ENCODE data around the gene VWA8. TPM values are rescaled to one million over a fixed set of nuclear protein-coding genes. Genes with fewer than 3 reads are reported as not detected.
"Not testable (repeated sequence)": the region's sequence is repeated elsewhere in the genome, so short reads cannot be mapped to it uniquely, and the experiment has no call there.

The VWA8 gene
- polyA plus RNA-seq, 3 donors: 2.0 to 4.4 (median 3.4) TPM

- 93% methylated on average over 7 of the region's 7 CpGs for WGBS (ENCODE audit: insufficient coverage)
- Histone ChIP-seq H3K4me1 (ENCODE audit: control insufficient read depth in 1 of 2, insufficient read depth in 2 of 2, low read length in 2 of 2) (no peaks in the 10 kb centered on the region), H3K9ac (ENCODE audit: insufficient read depth, low read length, poor library complexity, severe bottlenecking) (no peak overlapping the region), H3K4me3 (replicated peaks in 1 of 3; ENCODE audit: low read depth in 2 of 3, low read length in 3 of 3) (no peak overlapping the region), H3K9me3 (replicated peaks in 1 of 2; ENCODE audit: control insufficient read depth in 1 of 2, insufficient read depth in 1 of 2, low read length in 2 of 2) (peaks cover 0 to 11% of the 10 kb centered on the region in 2 donors), H3K4me2 (replicated peaks; ENCODE audit: extremely low read depth, low read length, poor library complexity, severe bottlenecking) (no peak overlapping the region), H3K27ac (ENCODE audit: low read depth in 1 of 2, low read length in 2 of 2) (no peak overlapping the region), H4K20me1 (ENCODE audit: insufficient read depth, low read length) (no peaks in the 10 kb centered on the region), H3K36me3 (replicated peaks in 1 of 2; ENCODE audit: control insufficient read depth in 1 of 2, insufficient read depth in 2 of 2, low read length in 2 of 2) (no peaks in the 10 kb centered on the region), H2AFZ (ENCODE audit: insufficient read depth, low read depth, low read length, poor library complexity, severe bottlenecking) (no peak overlapping the region), H3K27me3 (ENCODE audit: control insufficient read depth in 2 of 2, insufficient read depth in 2 of 2, low read length in 2 of 2) (no peaks in the 10 kb centered on the region), H3K79me2 (ENCODE audit: insufficient read depth, low read length) (no peaks in the 10 kb centered on the region)
- no peak overlapping the region for H3K27ac Mint-ChIP-seq
- intact Hi-C loops (cut with micrococcal nuclease): no loop called here
- DNase-seq: no peak
- H3K36me3 Mint-ChIP-seq: no peaks in the 10 kb centered on the region
- no peaks in the 10 kb centered on the region for H3K4me1 Mint-ChIP-seq
- H3K9me3 Mint-ChIP-seq: peaks cover 8 to 17% (median 13%) of the 10 kb centered on the region in 7 donors
- peaks cover 0 to 3% (median 2%) of the 10 kb centered on the region in 3 donors for H3K27me3 Mint-ChIP-seq (ENCODE audit: low read depth in 3 of 3)
- no peak for TF ChIP-seq CTCF (IDR thresholded peaks at IDR 0.05)
- H3K4me3 Mint-ChIP-seq: no peak overlapping the region
Measured at GRCh38 chr13:41543664-41544300, 417.1 kb downstream of the VWA8 start.

- intact Hi-C loops (cut with micrococcal nuclease); H3K27ac Mint-ChIP-seq; H3K27me3 Mint-ChIP-seq (ENCODE audit: low read depth in 3 of 3): not testable (repeated sequence)
Measured at GRCh38 chr13:41542799-41543198, 418.1 kb downstream of the VWA8 start.

More at GRCh38 chr13:41542799-41543198, 418.1 kb downstream of the VWA8 start:
- not testable (repeated sequence) for H3K9ac ChIP-seq (ENCODE audit: insufficient read depth, low read length, poor library complexity, severe bottlenecking); H3K4me2 ChIP-seq (replicated peaks; ENCODE audit: extremely low read depth, low read length, poor library complexity, severe bottlenecking); H3K36me3 ChIP-seq (replicated peaks in 1 of 2; ENCODE audit: control insufficient read depth in 1 of 2, insufficient read depth in 2 of 2, low read length in 2 of 2); H4K20me1 ChIP-seq (ENCODE audit: insufficient read depth, low read length); H3K27me3 ChIP-seq (ENCODE audit: control insufficient read depth in 2 of 2, insufficient read depth in 2 of 2, low read length in 2 of 2); H3K4me1 ChIP-seq (ENCODE audit: control insufficient read depth in 1 of 2, insufficient read depth in 2 of 2, low read length in 2 of 2); H2AFZ ChIP-seq (ENCODE audit: insufficient read depth, low read depth, low read length, poor library complexity, severe bottlenecking); H3K36me3 Mint-ChIP-seq; H3K4me3 Mint-ChIP-seq; H3K27ac ChIP-seq (ENCODE audit: low read depth in 1 of 2, low read length in 2 of 2); H3K79me2 ChIP-seq (ENCODE audit: insufficient read depth, low read length); DNase-seq; H3K4me1 Mint-ChIP-seq; H3K4me3 ChIP-seq (replicated peaks in 1 of 3; ENCODE audit: low read depth in 2 of 3, low read length in 3 of 3)
- peaks cover 8 to 19% (median 14%) of the 10 kb centered on the region in 7 donors for H3K9me3 Mint-ChIP-seq
- 100% methylated on average over 1 of the region's 3 CpGs for WGBS (ENCODE audit: insufficient coverage)
- H3K9me3 ChIP-seq (replicated peaks in 1 of 2; ENCODE audit: control insufficient read depth in 1 of 2, insufficient read depth in 1 of 2, low read length in 2 of 2): peaks cover 0 to 11% of the 10 kb centered on the region in 2 donors
